Measurements from ENCODE around the gene NAE1. TPM values are rescaled to one million over a fixed set of nuclear protein-coding genes. Genes with fewer than 3 reads are reported as not detected.
"Not testable (repeated sequence)": the region's sequence is repeated elsewhere in the genome, so short reads cannot be mapped to it uniquely, and the experiment has no call there.

Gene NAE1
- total RNA-seq, 1 donor from 2014 or later: 52.4 TPM

- no peak for DNase-seq
These were observed 28.6 kb downstream of the NAE1 start for GRCh38 chr16:66802159-66802558.

- DNase-seq: no peak
These were observed 29.3 kb downstream of the NAE1 start, which contains the start of gene TERB1 for GRCh38 chr16:66801320-66802105. TSS of gene TERB1 (minus strand) at chr16:66801584. CDS start at chr16:66796798, 4,786 bp downstream.

- DNase-seq: no peak
These were observed 29.9 kb downstream of the NAE1 start for GRCh38 chr16:66800856-66801255.

GRCh38 chr16:66798161-66798560, 32.6 kb downstream of the NAE1 start:
- no peak for DNase-seq

- DNase-seq: not testable (repeated sequence)
These were observed 36.8 kb downstream of the NAE1 start for GRCh38 chr16:66793984-66794383.

GRCh38 chr16:66790130-66790733, 40.5 kb downstream of the NAE1 start:
- no peak for DNase-seq

- DNase-seq: no peak
These were observed 43.3 kb downstream of the NAE1 start for GRCh38 chr16:66787427-66787826.

GRCh38 chr16:66786551-66786950, 44.2 kb downstream of the NAE1 start:
- DNase-seq: no peak

GRCh38 chr16:66776457-66776856, 54.3 kb downstream of the NAE1 start:
- DNase-seq: no peak

- no peak for DNase-seq
These were observed 55.8 kb downstream of the NAE1 start for GRCh38 chr16:66774981-66775380.

- DNase-seq: no peak
These were observed 72.7 kb downstream of the NAE1 start for GRCh38 chr16:66758086-66758485.

- DNase-seq: no peak
These were observed 76.0 kb downstream of the NAE1 start for GRCh38 chr16:66754819-66755218.

- DNase-seq: no peak
These were observed 76.6 kb downstream of the NAE1 start for GRCh38 chr16:66754211-66754610.

- no peak for DNase-seq
These were observed 77.8 kb downstream of the NAE1 start for GRCh38 chr16:66752958-66753357.

Other genes starting within 250 kb of the NAE1 start
- 20.5 TPM for gene CMTM3, start 226.3 kb downstream of the NAE1 start, total RNA-seq
- 18.7 TPM for gene CMTM4, start 134.2 kb downstream of the NAE1 start, total RNA-seq
- gene DYNC1LI2, start 79.4 kb downstream of the NAE1 start, total RNA-seq: 113 TPM
- gene TERB1, start 29.4 kb downstream of the NAE1 start, total RNA-seq: 0.10 TPM
- not detected for gene CA7, start 13.4 kb upstream of the NAE1 start, total RNA-seq
- gene PDP2, start 49.5 kb upstream of the NAE1 start, total RNA-seq: 7.4 TPM
- not detected for gene CDH16, start 87.9 kb upstream of the NAE1 start, total RNA-seq
- 2.8 TPM for gene RRAD, start 94.6 kb upstream of the NAE1 start, total RNA-seq
- 39.0 TPM for gene CIAO2B, start 103.4 kb upstream of the NAE1 start, total RNA-seq
- gene CES2, start 104.5 kb upstream of the NAE1 start, total RNA-seq: 18.7 TPM
- not detected for gene CES3, start 130.3 kb upstream of the NAE1 start, total RNA-seq
- 7.9 TPM for gene CES4A, start 157.6 kb upstream of the NAE1 start, total RNA-seq
- 51.0 TPM for gene CBFB, start 198.2 kb upstream of the NAE1 start, total RNA-seq

Data from skin of body (tissue), 2 donors.